AG04449 (cell line): ENCODE measurements around the gene BRMS1.

Source experiments
- CTCF ChIA-PET: fragments of 350-600 bp; formaldehyde crosslinking; extraction: SDS; loops from one replicate; lab custom pipeline; 2021; ENCODE audit warnings: antibody characterized with exemption; lab: Yijun Ruan, JAX
- POLR2A ChIA-PET: fragments of 400-600, 350-600 bp; formaldehyde crosslinking; extraction: SDS; loops from one replicate; lab custom pipeline; 2020; ENCODE audit warnings: antibody characterized with exemption, inconsistent platforms; lab: Yijun Ruan, JAX
- DNase-seq: peaks from one replicate; pipeline ENCODE4 v3.0.0-alpha.2; 2010; ENCODE audit warnings: low read depth, low spot score
- H3K4me3 ChIP-seq: 2 replicates; pipeline ENCODE4 v1.5.1; 2011; ENCODE audit warnings: low read depth, mild to moderate bottlenecking, control low read depth, low read length
- CTCF ChIP-seq: IDR thresholded peaks from one replicate; pipeline ENCODE4 v1.5.1; 2011; ENCODE audit warnings: mild to moderate bottlenecking, moderate library complexity, low read length, control low read depth, inconsistent platforms; ENCODE audit not compliant: insufficient read depth; ENCODE audit errors: missing control alignments

Gene BRMS1

GRCh38 chr11:66366844-66367477 lies 22.1 kb upstream of the BRMS1 start:
- no peak overlapping the region for H3K4me3 ChIP-seq
- ChIA-PET CTCF (interaction anchor here (1.2 to 3.8 kb wide), 4 partner anchors 18 to 56 kb away, joined by 3 to 35 read pairs (median 10); no protein-coding TSS in a partner anchor), POLR2A (no interaction called here)
- no peak for DNase-seq
- TF ChIP-seq CTCF: no peak

- H3K4me3 ChIP-seq: no peak overlapping the region
- ChIA-PET POLR2A (no interaction called here), CTCF (interaction anchor here (1.2 to 3.8 kb wide), 7 partner anchors 12 to 55 kb away, joined by 3 to 35 read pairs (median 6); partner anchors contain the start of gene B4GAT1)
- TF ChIP-seq CTCF: no peak
- DNase-seq: no peak
Observed at GRCh38 chr11:66365711-66366619, 21.1 kb upstream of the BRMS1 start.

- H3K4me3 ChIP-seq: no peak overlapping the region
- no peak for TF ChIP-seq CTCF
- ChIA-PET POLR2A (no interaction called here), CTCF (interaction anchor here (0.8 to 3.8 kb wide), 7 partner anchors 9 to 73 kb away, joined by 3 to 35 read pairs (median 5); partner anchors contain the start of genes B4GAT1 and MRPL11)
- DNase-seq: no peak
Observed at GRCh38 chr11:66365166-66365565, 20.3 kb upstream of the BRMS1 start.

GRCh38 chr11:66363805-66364535 lies 19.1 kb upstream of the BRMS1 start:
- CTCF ChIA-PET: interaction anchor here (0.5 to 4.1 kb wide), 15 partner anchors 9 to 75 kb away, joined by 3 to 23 read pairs (median 5); partner anchors contain the start of genes B4GAT1 and MRPL11
- H3K4me3 ChIP-seq: no peak overlapping the region
- TF ChIP-seq CTCF: peak; percentile 67
- POLR2A ChIA-PET: interaction anchor here (1.7 kb wide), 1 partner anchor 53 kb away, joined by 4 read pairs; no protein-coding TSS in a partner anchor
- DNase-seq: no peak

- CTCF ChIA-PET: interaction anchor here (0.5 to 4.1 kb wide), 12 partner anchors 9 to 54 kb away, joined by 3 to 23 read pairs (median 4); no protein-coding TSS in a partner anchor
- no peak overlapping the region for H3K4me3 ChIP-seq
- DNase-seq: no peak
- POLR2A ChIA-PET: interaction anchor here (1.7 kb wide), 1 partner anchor 52 kb away, joined by 4 read pairs; no protein-coding TSS in a partner anchor
- no peak for TF ChIP-seq CTCF
Observed at GRCh38 chr11:66363187-66363601, 18.3 kb upstream of the BRMS1 start.
